HG03520 (cell line): ENCODE measurements around the gene LAD1.

Experiments
- ATAC-seq: cut with Tn5 transposase; IDR thresholded peaks from one replicate; pipeline ENCODE4 v1.9.1; 2021; ENCODE audit warnings: mild to moderate bottlenecking, moderate library complexity; ENCODE audit not compliant: unreplicated experiment

Gene LAD1

DNA sequence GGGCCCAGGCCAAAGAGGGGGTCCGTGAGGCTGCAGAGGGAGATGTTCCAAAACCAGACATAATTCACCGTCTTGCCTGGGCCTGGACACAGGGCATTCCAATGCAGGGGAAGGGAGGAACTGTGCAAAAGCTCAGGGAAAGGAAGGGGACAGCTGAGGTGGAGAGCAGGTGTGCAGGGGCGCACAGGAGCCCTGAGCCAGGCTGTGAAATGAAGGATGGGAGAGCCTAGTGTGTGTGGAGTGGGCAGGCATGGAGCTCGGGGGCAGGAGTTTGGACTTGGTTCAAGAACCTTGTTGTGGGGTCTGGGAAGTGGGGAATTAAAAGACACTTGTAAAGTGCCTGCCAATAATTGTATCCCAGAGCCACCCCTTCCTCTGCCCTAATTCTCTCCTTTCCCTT is 20.1 kb upstream of the LAD1 start:
- no peak for ATAC-seq

DNA sequence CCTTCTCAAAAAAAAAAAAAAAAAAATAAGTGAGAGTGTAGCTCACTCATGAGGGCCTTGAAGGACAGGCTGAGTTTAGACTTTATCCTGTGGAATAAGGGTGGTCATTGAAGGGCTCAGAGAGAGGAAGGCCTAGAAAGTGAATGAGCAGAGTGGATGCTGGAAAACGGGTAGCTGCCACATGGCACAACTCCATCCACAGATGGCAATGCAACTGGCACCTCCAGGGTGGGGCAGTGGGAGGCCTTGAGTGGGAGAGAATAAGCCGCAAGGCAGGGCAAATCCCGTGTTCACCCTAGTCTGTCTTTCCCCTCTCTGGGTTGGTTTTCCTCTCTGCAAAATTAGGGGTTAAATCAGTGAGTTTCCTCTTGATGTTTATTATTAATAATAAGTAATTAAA is 19.3 kb upstream of the LAD1 start:
- ATAC-seq, result no peak

DNA sequence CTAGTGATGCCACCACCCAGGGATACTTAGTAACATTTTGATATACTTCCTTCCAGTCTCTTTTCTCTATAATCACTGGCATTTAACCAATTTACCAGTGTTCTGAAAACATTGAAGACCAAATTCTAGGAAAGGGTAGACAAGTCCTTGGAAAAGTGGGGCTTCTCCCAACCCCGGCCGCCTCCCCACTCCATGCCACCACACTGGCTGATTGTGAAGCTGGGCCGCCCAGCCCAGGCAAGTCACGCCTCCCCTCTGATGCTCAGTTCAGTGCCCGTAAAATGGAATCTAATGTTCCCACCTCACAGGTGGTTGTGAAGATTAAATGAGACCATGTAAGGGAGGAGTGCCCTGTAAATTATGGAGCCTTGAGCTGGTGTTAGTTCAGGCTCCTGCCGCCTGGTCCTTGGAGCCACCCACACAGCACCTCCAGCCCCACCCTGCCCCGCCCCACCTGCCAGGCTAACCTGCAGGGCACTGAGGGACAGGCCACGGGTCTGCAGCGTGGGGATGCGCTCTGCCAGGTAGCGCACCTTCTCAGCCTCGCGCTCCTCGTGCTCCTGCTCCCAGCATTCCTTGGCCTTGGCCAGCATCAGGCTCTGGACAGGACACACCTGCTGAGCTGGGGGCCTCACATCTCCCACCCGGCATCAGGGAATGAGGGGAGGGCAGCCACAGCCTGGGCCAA is 15.1 kb upstream of the LAD1 start:
- no peak for ATAC-seq

DNA sequence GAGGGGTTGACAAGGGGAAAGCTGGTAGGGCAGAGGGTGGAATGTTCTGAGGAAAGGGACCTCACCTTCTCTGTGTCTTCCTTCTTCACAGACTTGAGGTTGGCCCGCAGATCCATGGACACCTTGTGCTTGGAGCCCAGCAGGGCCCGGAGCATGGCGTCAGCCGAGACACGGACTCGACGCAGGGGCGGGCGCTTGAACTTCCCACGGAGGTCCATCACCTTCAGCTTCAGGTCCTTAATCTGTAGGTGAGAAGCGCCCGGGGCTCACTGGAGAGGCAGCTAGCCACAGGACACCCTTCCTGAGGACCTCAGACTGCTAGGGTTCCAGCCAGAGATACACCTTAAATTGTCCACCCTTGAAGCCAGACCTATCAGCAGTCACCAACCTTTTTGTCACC is 12.2 kb upstream of the LAD1 start:
- no peak for ATAC-seq

DNA sequence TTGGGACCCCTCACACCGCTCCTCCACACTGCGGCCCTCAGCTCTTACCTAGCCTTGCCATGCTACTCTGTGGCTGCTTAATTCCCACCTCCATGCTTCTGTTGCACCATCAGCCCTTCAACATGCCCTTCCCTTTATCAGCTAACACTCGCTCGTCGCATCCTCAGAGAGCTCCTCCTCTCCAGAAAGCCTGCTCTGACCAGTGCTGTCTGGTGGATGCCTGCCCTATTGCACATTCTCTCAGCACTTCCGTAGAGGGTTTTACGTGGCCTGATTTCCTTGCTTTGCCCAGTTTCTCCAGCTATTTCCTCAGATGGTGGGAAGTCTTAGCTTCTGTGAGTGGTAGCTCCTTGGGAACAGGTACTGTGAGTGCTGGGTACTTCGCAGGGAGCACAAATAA is 10.3 kb upstream of the LAD1 start:
- no peak for ATAC-seq

DNA sequence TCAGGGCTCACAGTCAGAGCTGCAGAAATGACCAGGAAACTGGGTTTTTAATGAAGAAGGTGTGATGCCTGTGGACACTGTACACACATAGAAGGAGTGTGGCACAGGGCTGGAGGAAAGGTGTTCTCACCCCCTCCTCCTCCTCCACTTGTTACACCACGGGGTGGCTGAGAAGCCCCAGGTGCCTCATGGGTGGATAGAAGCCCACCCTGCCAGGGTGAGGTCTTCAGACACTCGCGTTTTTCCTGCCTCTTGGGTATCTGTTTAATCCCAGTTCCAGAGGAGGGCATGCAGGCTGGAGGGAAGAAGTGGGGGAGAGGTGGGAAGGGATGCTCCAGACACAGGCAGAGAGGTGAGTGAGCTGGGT is 9.7 kb upstream of the LAD1 start:
- ATAC-seq, result no peak

DNA sequence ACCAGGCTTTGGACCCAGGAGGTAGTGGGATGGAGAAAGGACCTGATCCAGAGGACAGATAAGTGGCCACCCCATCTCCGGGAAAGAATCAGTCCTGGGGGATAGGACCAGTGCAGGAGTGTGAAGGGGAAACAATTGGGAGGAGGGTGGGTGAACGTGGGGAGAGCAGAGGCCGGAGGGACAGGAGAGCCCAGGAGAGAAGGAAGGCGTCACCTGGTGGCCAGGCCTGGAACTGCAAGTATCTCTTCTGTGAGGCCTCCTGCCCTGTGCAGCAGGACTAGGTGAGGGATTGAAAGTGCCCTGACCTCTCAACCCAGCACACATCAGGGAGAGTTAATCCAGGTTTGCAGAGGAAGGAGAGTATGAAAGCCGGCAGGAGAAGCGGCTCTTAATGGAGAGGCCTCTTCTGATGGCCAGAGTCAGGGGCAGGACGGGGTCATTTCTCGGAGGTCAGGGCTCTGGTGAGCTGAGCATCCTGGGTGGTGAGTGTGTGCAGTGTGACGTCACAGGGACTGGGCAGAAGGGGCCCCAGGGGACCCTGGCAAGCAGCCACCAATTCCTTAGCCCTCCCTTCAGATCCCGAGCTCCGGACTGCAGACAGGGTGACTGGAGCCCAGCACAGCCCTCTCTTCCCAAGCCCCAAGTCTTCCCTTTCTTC is 9.2 kb upstream of the LAD1 start:
- ATAC-seq, result no peak

DNA sequence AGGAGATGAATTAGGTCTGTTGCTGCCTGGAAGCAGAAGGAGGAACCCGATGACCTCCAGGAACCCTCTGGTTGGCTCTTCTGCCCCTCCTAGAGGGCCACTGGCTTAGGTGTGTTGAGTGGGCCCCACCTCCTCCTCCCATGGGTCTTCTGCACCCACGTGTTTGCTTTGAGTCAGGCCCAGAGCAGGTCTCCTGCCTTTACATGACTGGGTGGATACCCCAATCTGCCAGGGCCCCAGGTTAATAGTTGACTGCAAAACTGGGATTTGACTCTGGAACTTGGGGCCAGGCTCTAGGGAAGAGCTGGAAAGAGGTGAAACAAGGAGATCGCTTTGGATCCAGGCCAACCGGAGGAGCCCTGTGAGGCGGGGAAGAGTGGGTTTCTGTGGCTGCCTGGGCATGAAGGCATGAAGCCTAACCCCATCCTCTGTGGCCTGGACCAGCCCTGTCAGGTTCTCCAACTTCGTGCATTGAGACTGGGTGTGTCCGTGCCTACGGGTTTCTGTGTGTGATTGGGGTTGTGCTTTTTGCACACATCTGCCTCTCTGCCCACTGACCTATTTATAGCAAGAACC is 7.8 kb upstream of the LAD1 start:
- ATAC-seq, result no peak

DNA sequence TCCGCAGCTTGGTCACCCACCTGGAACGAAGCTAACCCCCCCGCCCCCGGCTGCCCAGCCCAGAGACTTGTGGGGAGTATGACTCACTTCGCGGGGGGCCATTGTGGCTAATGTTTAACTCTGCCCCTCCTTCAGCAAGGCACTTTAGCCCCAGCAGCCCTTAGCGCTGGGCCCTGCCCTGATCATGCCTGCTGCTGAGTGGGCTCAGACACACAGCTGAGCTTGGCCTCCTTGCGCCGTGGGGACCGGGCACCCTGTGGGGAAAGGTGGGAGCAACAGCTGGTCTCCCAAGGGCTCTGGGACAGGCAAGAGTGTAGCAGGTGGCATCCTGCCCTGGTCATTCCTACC is 6.3 kb upstream of the LAD1 start:
- ATAC-seq, result no peak

DNA sequence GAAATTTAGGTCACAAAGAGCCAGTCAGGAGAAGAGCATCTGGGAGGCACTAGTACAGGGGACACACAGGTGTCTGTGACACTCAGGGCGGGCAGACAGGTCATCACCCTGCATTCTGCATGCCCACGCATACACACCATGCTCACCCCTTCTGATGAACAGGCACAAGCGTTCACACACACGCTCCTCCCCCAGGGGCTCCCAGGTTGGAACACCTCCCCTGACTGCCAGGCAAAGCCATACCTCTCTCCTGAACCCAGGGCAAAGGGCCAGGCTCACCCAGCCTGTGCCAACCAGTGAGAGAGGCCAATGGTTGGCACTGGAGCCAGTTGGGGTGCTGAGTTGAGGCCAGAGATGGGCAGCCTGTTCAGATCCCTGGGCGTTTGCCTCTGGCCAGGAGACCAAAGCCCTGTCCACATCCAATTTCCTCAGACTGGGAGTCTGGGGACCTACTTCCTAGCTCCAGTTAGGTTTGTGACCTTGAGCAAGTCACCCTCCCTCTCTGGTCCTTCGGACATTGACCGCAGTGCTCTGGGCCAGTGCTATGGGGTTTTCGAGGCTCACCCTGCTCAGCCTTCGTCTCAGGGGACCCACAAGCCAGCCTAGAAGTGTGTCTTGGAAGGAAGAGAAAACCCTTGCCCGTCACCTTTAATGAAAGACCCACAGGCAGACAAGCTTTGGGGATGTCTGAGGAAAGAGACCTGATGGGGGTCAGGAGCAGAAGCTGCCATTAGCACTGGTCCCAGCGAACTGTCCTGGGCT is 5.8 kb upstream of the LAD1 start:
- no peak for ATAC-seq

DNA sequence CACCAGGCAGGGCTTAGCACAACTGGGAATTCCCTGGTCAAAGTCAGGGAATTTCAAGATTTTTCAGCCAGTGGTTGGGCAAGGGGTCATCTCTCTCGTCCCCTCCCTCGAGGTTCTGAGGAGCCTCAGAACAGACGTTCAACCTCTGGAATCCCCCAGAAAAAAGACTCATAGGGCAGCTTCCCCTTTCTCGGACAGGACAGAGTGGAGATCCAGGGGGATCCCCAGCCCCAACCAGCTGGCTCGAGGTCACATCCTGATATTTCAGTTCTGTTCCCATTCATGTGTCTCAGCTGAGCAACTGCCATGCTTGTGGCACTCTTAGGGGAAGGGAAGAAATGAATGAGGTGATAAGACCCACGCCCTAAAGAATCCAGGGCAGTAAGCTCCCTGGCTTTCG is 4.9 kb upstream of the LAD1 start:
- ATAC-seq, result no peak

DNA sequence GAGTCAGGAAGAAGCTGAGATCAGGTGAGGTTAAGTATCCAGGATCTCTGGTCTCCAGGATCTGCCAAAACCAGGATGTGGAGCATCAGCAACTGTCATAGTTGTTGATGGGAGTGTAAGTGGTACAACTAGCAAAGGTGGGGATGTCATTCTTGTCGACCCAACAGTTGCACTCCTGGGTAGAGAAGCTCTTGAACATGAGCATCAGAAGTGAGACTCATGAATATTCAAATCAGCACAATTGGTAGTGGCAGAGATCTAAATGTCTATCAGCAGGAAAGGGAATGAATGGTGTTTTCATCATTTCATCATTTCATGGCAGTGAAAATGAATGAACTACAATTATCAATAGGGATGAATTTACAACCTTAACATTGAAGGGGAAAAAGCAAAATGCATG is 4.2 kb upstream of the LAD1 start:
- no peak for ATAC-seq

DNA sequence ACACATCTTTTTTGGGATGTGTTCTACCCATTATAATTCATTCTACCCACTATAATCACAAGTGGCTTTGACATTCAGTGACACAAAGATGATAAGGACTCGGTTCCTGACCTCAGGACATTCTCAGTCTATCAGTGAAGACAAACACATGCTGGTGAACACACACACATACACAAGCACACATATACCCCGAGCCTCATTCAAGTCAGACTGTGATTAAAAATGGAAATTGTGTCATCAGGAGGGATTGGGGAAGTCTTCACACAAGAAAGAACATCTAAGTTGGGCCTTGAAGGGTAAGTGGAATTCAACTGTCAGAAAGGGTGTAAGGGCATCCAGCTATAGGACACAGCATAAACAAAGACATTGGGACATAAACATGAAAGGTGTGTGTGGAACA is 2.6 kb upstream of the LAD1 start:
- ATAC-seq, result no peak

DNA sequence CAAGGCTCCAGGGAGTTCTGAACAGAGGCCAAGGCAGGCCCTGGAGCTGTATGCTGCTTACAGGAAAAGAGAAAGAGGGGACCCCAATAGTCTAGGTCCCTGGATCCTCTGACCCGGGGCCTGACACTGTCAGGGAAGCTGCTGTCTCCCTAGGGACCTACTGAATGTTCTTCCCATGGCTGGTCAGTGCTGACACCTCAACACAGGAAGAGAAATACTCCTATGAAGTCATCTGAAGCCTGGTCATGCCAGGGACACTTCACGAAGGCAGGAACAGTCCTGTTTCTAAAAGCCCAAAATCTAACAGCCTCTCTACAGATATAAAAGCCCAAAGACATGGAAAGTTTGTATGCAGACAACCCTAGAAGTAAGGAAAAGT is 1.7 kb upstream of the LAD1 start:
- ATAC-seq, result no peak

DNA sequence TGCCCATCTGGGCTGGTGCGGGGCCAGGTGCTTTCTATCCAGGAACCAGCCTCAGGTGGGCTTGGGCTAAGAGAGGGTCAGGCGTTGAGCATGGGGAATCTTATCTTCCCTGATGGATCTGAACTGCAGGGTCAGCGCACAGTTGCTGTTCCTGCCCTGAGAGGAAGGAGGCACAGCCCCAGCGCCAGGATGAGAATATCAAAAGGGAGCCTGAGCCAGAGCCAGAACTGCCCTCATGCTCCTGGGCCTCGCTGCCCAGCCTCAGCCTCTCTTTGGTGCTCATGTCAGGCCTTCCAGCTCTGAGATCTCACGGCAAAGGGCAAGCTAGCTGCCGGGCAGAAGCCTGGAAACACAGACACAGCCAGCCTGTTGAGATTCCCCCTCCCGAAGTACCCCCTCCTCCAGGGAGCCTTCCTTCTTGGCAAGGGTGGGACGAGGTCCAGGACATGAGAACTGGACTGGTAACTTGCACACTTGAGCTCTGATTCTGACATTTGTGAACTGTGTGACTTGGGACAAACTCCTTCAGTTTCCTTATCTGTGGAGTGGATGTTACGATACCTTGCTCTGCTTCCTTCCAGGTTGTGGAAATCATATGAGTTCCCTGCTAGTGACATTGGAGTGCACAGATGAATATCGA is 1.2 kb upstream of the LAD1 start:
- no peak for ATAC-seq

DNA sequence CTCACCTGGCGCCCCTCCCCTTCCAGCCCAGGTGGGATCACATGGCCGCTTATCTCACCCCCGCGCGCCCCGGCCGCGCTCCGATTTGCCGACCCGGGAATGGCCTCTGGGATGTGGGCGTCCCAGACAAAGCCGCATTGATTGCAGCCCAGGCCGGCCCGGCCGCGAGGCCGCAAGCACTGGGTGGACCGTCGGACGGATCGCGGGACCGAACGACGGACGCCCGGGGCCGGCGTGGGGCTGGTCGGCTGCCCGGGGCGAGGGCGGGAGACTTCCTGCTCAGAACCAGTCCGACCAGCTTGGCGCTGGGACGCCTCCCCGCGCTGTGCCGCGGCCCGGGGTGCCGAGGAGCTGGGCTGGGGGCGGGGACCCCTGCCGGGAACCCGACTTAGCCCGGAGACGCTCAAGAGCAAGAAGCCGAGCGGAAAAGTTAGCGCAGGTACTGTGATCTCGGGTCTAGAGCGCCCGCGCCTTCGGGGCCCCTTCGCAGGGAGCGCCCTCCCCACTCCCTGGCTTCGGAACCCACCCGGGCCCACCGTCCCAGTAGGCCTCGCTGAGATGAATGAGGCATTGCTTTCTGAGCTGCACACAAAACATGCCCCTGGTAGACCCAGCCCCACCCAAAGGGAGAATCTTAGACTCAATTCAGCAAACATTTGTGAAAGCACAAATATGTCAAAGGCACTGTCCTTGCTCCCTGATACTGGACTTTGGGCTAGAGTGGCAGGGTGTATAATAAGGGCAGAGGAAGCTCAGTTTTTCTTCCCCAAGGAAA is 415 bp upstream of the LAD1 start:
- no peak for ATAC-seq

DNA sequence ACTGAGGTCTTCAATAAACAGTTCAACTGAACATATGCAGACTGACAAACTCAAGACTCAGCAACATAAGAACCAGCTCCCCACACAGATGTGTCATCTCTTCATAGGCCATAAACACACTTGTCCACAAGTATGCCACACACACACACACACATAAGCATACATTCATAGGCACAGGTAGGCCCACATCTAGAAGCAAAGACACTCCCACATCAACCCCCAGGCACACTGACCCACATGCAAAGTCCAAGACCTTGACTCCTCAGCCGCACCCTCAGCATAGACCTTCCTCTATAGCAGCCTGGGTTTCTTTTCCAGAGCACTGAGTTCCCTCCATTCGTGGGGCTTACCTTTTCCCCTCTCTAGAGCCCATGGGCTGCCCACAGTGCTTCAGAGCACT is 1.4 kb downstream of the LAD1 start:
- ATAC-seq, result no peak

DNA sequence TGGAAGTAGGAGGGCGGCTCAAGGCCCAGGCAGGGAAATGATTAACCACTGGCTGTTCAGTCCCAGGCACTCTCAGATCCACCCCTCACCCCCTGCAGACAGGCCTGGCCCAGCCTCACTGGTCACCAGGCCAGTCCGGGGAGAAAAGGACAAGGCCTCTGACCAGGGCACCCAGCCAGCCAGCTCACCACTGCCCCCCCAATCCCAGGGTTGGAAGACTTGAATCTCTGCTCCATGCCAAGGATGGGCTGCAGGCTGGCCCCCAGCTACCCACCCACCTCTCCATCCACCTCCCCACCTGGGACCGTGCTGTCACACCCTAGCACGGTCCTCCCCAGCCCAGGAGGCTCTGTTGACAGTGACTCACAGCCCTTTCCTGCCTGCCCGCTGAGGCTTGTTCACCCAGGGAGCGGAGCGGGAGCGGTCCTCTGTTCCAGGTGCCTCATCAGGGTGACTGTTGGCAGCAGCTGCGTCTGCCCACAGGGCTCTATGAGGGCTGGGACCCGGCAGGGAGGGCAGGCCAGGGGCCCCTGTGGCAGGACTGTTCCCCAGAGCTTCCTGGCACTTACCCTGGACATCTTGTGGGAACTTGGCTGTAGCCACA is 2.2 kb downstream of the LAD1 start:
- ATAC-seq, result no peak

DNA sequence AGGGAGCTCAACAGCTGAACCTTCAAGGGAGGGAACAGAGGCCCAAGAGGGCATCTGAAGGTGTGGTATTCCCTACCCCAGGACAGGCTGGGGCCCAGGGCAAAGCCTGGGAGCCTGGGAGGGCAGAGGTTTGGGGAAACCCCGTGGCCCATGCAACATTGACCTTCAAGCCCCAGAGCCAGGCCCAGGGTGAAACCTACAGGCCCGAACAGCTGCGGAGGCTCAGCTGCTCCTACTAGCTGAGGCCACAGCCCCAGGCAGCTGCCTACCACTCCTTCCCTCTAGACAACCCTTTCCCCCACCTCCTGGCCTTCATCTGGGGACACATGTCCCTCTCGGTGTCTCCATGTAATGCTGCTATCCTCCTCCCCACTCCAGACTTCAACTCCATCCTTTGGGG is 3.2 kb downstream of the LAD1 start:
- no peak for ATAC-seq

DNA sequence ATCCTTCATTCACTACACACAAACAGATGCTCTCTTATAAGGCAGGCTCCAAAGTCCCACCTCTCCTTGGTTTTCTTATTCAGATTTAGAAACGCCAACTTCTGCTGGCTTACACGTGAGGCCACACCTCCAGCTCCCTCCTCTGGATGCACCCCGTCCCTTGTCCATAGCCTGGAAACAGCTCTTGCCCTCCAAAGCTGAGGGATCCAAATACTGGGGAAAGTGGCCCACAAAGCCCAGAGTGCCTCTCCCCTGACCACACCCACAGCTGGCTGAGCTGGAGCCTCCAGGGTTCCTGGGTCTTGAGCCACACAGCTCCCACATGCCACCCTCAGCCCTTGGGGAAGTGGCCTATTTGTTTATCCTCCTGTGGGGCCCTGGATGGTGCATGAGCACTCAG is 4.5 kb downstream of the LAD1 start:
- ATAC-seq, result no peak

DNA sequence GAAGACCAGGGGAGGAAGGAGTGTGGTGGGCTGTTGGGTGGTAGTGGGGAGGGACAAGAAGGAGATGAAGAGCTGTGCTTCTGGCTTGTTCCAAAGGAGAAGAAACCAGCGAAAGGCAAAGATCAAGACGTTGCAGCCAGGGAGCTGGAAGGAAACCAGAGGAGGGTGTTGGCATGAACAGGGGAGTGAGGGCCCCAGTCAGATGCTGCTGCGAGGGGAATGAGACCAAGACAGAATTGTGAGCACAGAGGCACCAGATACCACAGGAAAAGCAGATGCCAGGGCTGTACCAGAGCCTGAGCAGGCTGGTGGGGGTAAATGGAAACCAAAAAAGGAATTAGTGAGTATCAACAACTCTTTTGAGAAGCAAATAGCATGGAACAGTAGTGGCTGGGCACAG is 6.0 kb downstream of the LAD1 start:
- no peak for ATAC-seq
